Glomerular visceral epithelial cell (primary cell): ENCODE data around the gene TCEAL5.
"Not testable (repeated sequence)": the region's sequence is repeated elsewhere in the genome, so short reads cannot be mapped to it uniquely, and the experiment has no call there.

Experiments
- DNase-seq: peaks from one replicate; pipeline ENCODE4 v3.0.0-alpha.2; 2016; ENCODE audit errors: extremely low spot score

TCEAL5 gene

DNA sequence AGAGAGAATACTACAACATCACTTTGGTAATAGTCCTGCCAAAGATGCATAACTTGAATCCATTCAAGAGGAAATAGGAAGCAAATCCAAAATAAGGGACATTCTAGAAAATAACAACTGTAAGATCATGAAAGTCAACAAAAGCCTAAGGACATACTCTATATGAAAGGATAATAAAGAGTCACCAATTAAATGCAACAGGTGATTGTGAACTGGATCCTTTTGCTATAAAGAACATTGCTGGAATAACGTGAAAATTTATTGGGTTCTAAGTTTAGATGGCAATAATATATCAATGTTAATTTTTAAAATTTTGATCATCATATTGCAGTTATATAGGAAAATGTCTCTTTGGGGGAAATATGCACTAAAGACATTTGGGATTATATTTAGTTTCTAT, 41.7 kb downstream of the TCEAL5 start:
- no peak for DNase-seq

GRCh38 chrX:103233263-103233662, 43.3 kb downstream of the TCEAL5 start:
- DNase-seq, result no peak

GRCh38 chrX:103225918-103226317, 50.6 kb downstream of the TCEAL5 start:
- not testable (repeated sequence) for DNase-seq
